RPMI8226 (cell line): ENCODE results near the gene DOCK2.

Experiments
- DNase-seq: peaks from one replicate; pipeline ENCODE4 v3.0.0-alpha.2; 2015

Gene DOCK2

GRCh38 chr5:169956126-169956525, 319.1 kb downstream of the DOCK2 start:
- DNase-seq, result no peak

DNA sequence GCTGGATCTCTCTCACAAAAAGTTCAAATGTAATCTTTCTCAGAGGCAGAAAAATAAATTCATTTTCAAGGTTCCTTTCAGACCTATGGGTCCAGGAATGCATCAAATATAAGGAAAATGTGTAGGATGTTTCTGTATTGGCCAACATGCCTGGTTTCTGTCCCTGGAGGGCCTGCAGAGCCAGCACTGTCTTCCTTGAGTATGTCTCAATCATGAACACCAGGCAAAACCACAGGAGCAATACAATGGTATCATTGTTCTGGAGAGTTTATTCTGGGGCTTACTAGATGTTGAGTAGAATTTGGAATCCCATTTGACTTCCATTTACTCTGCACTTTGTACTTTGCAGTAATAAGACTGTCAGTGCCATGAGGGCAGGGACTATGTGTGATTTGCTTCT, 319.7 kb downstream of the DOCK2 start:
- DNase-seq, result no peak

GRCh38 chr5:169958278-169958677, 321.2 kb downstream of the DOCK2 start:
- DNase-seq, result no peak

- DNase-seq, result no peak
Measured at GRCh38 chr5:169960659-169961058, 323.6 kb downstream of the DOCK2 start.

DNA sequence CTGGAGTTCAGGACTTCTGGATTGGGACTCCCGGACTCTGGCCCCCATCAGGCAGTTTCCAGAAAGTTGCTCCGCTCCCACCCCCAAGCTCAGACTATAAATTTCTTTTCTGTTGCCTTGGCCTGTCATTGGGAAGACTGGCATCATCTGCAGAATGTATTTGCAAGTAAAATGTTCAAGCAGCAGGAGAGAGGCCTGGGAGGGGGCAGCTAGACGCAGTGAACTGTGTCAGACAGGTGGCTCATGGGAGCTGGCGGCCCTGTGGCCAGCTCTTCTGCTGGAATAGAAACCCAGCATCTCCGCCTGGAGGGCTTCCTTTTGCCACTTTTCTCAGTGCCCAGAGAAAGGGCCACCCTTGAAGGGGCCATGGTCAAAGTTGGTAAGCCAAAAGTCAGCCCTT, 327.2 kb downstream of the DOCK2 start:
- DNase-seq, result no peak

- no peak for DNase-seq
Measured at GRCh38 chr5:169970339-169970738, 333.3 kb downstream of the DOCK2 start.

GRCh38 chr5:169970911-169971765, 334.1 kb downstream of the DOCK2 start:
- no peak for DNase-seq

DNA sequence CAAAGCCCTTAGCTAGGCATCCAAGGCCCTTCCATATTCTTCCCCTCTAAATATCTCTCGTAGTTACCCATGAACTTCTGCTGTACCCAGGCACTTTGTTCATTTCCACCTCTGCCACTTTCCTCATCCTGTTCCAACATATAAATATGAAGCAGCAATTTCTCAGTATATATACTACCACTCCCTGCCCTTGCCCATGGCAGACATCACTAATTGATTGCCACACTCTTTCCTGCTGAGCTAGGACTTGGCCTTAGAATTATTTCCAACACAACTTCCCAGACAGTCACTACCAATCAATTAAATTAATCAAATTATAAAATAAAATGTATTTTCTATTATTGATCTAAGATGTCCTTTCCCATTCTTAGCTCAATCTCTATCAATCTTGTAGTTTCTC, 334.7 kb downstream of the DOCK2 start:
- DNase-seq, result no peak

DNA sequence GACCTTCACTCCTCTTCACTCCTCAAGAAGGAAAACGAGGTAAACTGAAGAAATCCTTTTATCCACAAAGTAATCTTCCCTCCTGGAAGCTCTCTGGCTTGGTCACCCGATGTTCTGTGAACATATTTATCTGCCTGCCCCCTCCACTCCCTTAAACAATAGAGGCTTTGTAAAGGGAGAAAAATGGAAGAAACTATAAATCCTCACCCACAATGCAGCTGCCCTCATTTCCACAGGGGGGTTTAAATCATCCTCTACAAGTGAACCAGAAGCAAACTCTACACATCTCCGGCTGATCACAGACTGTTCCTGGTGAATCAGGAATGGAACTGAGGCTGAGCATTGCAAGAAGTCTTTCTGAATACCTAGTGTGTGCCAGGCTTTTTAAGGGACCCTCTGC, 336.0 kb downstream of the DOCK2 start:
- no peak for DNase-seq

DNA sequence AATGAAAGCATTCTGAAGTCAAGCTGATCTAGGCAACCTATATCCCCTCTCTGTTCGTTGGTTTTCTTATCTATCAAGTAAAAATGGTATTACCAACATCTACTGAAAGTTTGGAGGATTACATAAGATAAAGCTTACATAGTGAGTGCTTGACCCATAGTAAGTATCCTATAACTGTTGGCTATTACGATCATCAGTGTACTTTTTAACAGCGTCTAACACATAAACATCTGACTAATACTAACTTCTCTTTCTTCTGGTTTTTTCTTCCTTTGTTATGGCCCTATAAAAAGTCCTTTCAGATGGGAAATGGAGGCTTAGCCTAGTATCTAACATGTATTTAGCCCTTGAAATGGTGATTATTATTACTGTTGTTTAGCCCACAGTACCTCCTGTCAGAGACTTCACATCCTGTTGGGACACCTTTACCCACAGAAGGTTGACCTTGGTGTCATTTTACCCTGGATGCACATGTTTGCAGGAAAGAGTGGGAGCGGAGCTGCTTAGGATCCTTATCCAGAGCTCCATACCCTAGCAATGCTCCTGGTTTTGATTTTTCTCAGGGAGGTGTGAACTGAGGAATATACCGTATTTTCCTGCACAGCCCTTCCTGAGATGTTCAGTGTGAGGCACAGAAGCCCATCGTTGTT, 337.2 kb downstream of the DOCK2 start:
- DNase-seq, result no peak

DNA sequence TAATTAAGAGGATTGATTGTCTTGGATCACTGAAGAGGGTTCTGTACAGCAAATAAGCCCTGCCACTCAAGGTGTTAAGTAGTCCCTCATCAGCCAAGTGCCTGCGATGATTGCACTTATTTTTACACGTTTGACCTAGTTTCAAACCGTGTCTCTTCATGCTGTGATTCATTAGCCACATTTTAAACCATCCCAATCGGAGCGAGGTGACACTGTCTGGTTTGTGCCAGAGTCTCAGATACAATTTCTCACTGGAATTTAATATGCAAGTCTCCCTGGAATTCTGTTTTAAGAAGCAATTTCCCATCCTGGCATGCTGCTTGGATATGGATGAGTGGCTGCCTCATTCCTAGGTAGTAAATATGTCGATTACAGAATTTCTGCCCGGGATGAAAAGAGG, 341.6 kb downstream of the DOCK2 start:
- no peak for DNase-seq

GRCh38 chr5:169979871-169980270, 342.8 kb downstream of the DOCK2 start:
- DNase-seq, result no peak

DNA sequence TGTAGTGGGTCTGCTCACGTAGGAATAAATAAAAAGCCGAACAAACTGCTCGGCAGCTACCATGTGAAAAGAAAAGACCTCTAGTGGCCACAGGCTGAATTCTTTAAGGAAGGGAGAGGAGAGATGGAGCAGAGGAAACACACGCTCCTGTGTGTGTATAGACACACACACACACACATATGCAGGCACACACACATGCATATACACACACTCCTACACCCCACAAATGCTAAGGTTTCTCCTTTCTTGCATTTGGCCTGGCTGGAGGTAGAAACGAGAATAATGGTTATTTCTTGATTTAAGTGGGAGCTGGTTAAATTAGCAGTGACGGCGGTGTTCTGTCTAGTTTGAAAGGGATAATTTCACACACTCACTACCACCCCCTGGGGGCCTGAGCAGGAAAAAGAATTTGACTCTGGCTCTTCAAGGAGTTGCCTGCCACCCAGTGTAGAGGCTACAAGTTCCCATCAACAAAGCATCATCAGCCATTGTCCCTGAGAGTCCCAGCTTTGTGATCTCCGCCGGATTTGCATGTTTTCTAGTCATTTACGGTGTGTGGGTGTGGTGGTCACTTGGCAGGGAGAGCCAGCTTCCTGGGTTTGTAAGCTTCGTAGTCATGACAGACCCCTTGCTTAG, 343.5 kb downstream of the DOCK2 start, which contains the start of gene INSYN2B:
INSYN2B (minus strand) TSS at position 78 of the 636 bp plus-strand sequence. CDS start 96,597 bp downstream, outside the sequence.
- DNase-seq, result peak; percentile 9

GRCh38 chr5:169988206-169988605, 351.1 kb downstream of the DOCK2 start:
- DNase-seq, result no peak

GRCh38 chr5:169988947-169989346, 351.9 kb downstream of the DOCK2 start:
- DNase-seq, result no peak

GRCh38 chr5:169989365-169989764, 352.3 kb downstream of the DOCK2 start:
- DNase-seq, result no peak

- no peak for DNase-seq
Measured at GRCh38 chr5:169991115-169991869, 354.2 kb downstream of the DOCK2 start.

DNA sequence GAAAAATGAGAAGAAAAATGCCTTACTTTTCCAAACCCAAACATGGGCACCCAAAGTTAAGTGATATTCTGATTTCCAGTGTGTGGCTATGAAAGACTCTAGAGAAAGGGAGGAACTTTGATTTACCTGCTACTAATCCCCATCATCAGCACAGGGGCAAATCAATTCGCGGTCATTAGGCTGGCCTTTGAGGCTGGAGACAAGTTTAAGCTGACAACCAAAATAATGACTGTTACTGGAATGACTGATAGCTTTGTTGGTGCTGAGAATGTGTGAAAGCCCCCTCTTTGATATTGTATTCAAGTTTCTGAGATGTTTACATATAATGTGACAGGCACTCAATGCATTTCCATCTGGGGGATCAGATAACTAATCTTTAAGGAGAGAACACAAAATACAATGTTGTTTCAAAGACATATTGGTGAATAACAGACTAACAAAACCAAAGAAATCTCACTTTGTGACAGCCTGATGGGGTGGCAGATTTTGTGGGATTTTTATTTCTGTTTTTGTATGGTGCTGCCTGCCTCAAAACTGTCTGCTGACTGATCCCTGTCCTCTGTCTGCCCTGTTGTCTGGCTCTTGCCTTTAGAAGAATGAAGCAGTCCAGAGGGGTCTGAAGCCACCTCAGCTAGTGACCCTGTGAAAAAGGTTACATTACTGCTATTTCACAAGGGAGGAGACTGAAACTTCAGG, 355.9 kb downstream of the DOCK2 start:
- no peak for DNase-seq

- no peak for DNase-seq
Measured at GRCh38 chr5:169993485-169993790, 356.4 kb downstream of the DOCK2 start.

- no peak for DNase-seq
Measured at GRCh38 chr5:169997798-169998197, 360.7 kb downstream of the DOCK2 start.

GRCh38 chr5:169999621-170000020, 362.5 kb downstream of the DOCK2 start:
- no peak for DNase-seq

GRCh38 chr5:170000155-170000554, 363.1 kb downstream of the DOCK2 start:
- DNase-seq, result no peak

GRCh38 chr5:170006021-170006420, 368.9 kb downstream of the DOCK2 start:
- DNase-seq, result no peak
